MV-4-11 (cell line): ENCODE data around the gene GNAQ.
A peak's percentile ranks its signal among the peaks of the same experiment; 100 is the strongest.

Experiments used
- DNase-seq: peaks from one replicate; lab custom pipeline; 2025; lab: John Stamatoyannopoulos, UW

GNAQ gene

DNA sequence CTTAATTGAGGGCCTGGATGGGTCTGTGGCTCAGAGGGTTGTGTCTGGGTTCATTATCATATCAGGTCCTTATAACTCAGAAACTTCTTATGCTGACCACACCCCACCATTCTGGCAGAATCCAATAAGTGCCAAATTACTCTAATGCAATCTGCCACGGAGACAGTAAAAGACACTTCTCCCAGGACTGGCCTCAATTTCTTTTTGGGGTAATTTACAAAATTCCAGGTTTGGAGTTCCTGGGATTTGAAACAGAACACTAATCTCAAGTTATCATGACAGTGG is 187.8 kb downstream of the GNAQ start:
- DNase-seq, result no peak

DNA sequence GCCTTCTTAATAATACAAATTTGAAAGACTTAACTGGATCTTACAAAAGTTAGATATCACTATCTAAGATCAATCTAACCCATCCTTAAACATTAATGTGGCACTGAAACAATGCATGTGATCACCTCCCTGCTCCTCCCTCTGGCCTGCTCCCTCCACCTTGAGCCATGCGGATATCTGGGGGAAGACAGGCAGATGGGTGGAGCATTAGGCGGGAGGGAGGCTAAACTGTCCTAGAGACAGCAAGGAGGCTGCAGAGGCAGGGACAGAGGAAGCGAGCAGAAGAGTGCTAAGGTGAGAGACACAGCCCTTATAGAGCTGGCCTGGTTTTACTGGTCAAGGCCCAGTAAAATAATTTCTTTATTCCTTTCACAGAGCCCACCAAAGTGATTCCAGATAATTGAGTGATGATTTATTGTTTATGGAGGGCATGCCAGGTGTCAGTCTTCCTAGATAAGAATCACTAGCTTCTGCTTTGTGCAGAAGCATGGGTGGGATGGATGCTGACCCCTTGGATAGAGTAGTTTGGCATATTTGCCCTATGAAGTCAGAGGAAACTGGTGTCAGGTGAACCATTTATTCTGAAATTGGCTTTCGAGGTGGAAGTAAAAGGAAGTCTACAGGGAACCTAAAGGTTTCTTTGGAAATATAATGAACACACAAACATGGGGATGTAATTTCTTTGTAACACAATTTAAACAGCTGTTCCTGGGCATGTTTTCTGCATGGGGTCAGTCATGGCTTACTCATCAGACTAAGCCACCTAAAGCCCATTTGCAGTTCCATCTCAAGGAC is 188.3 kb downstream of the GNAQ start:
- no peak for DNase-seq

GRCh38 chr9:77841739-77842386 is 189.7 kb downstream of the GNAQ start:
- DNase-seq, result peak; percentile 81

GRCh38 chr9:77839459-77840140 is 192.0 kb downstream of the GNAQ start:
- no peak for DNase-seq

GRCh38 chr9:77838986-77839385 is 192.6 kb downstream of the GNAQ start:
- no peak for DNase-seq

DNA sequence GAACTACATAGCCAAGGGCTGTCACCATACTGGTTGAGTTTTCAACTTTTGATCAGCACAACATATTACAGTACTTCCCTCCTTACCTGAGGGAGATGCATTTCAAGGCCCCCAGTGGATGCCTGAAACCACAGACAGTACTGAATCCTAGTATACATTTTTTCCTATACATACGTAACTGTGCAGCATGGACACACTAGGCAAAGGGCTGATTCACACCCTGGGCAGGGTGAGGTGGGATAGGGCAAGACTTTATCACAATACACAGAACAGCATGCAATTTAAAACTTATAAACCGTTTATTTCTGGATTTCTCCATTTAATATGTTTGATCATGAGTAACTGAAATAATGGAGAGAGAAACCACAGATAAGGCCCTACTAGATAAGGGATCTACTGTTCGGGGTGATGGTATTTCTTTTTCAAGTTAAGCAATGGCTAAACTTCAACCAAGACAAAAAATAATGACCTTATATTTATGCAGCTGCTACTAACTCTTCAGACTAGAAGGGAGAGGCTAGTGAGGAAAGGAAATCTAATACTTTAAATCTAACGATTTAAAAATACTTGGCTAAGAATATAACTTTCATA is 196.6 kb downstream of the GNAQ start:
- DNase-seq, result no peak

DNA sequence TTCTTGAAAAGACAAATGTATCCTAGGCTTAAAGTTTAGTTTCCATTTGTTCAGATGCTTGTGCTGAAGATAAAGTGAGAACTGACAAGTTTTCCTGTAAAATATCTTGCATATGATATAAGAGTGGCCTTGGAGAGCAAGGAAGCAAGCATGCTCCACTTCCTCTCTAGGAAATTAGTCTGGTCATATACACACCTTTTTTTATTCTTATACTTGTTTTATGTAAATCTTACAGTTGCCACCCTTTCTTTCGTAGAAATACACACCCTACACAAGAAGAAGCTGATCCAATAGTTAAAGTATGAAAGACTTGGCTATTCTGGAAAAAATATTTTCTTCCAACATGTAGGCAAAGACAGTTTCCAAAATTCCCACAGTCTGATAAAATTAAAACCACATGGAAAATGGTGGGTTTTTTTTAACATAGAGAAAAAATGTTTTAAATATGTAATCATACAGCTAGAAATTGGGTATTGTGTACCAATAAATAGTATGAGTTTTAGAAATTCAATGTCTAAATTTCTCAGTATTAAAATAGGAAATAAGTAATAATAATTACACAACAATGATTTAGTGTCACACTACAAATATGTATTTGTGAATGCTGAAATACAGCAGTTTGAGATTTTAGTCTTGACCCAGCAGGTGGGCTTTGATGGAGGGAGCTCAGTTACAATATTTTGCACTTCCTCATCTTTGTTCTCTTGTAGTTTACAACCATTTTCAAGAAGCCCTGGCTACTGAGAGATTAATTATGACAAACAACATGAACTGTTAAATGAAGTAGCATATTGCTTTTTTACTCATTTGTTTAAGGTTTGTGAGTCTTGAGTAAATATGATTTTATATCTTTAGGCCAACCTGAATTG is 197.8 kb downstream of the GNAQ start:
- no peak for DNase-seq

DNA sequence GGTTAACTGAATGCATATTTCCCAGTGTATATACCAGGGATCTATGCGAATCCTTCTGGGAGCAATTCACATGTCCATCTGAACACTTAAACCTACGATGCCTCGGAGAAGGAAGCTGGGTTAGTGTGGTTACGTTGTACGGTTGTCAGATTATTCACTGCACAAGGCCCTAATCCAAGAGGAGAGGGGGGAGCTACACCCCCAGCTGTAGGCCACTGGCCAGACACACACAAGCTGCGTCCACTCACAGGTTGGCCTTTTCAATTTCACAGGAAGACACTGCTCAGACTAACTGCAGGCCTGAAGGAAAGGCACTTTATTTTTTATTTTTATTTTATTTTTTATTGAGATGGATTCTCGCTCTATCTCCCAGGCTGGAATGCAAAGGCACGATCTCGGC is 199.0 kb downstream of the GNAQ start:
- no peak for DNase-seq

GRCh38 chr9:77831781-77832180 is 199.8 kb downstream of the GNAQ start:
- DNase-seq, result no peak

DNA sequence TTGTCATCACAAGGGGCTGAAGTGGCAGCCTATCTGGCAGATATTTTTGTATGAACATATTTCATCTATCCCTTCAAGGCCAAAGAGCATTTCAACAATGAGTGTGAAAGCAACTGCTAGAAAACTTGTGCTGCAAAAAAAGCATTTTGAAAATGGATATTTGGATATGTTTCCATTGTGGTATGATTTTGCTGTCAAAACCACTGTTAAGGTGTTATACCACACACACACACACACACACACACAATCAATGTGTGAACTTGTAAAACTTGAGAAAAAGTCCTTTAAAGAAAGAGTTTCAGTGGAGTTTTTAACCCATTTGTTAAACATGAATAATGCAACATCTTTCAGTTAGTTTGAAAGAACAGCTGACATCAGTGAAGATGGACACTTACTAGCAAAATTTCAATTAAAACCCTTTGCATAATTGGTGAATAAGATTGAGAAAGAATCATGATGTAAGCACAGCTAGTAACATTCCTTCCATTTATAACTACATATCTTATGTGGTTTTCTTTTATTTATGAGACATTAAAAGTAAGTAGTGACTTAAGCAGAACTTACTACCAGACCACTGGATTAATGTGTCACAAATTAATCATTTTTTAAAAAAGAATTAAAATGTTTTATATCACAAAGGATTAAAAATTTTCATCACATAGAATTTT is 200.9 kb downstream of the GNAQ start:
- no peak for DNase-seq

DNA sequence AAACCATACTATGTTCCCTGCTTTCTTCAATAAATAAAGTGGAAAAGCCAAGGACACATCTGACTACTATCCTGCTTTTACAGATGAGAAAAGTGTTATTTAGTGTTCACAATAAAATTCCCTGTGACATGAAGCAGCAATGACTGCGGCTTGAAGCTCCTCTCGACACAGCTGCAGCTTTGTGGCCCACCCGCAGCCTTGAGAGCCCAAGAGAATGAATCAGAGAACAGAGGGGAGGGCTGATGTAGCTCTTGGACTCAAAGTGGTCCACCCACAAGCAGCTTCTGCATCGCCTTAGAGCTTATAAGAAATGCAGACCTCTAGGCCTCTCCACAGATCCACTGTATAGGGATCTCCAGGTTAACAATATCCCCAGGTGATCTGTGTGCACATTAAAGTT is 202.2 kb downstream of the GNAQ start:
- DNase-seq, result no peak

DNA sequence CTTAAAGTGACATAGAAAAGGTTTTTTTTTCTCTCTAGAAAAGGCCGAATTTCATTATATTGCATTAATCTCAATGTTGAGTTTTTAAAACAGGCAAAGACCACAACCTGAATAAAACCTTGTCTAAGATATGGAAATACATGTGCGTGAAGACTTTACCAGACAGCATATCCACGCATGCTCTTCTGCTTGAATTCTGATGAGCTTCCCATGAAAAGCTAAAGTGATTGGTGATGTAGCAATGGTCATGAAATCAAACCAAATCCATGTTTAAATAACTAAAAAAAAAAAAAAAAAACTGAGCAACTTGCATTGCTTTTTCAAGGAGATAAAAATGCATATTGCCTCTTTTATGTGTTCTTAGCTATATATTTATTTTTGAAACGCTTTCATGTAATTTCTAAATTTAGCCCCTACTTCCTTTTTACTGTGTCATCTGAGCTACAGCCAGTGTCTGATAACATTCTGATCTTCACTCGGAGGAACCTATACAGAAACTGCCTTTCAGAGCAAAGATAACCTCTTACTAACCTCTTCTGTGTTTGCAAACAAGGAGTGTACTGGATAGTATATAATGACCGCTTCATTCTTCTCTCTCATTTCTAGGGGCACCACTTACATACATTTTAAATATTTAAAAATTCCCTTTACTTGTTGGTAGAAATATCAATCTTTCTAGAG is 204.4 kb downstream of the GNAQ start:
- DNase-seq, result peak; percentile 81

GRCh38 chr9:77826621-77827020 is 205.0 kb downstream of the GNAQ start:
- DNase-seq, result no peak

DNA sequence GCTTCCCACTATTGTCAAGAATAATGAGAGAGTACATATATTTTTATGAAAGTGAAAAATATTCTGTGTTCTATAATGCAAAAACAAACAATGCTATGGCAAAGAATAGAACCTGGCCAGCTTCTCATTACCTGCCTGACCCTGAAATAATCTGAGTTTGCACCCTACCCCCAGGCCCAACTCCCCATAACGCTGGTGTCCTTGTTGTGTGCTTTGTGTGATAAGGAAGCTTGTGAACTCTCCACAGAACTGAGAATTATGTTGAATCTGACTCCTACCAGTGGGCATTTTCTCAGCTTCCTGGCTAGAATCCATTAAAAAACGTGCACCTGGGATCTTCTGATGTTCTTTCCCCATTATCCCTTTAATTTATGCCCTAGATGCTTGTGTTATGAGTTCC is 205.5 kb downstream of the GNAQ start:
- DNase-seq, result no peak

DNA sequence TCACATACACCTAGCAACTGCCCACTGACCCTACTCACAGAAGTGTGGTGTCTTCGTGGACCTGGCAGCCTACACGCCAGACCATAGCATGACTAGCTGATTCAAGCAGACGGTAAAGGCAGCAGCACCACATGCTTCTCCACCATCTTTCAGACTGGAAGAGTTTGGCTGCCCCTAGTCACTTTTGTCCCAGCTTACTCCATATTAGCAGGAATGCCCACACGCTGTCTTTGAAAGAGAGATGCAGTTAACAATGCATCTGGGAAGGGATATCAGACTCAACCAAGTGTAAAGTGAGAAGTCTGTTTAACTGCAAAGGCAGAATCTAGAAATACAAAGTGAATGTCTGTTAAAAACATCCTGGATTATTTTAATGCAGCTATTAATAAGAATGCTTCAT is 206.2 kb downstream of the GNAQ start:
- DNase-seq, result no peak

DNA sequence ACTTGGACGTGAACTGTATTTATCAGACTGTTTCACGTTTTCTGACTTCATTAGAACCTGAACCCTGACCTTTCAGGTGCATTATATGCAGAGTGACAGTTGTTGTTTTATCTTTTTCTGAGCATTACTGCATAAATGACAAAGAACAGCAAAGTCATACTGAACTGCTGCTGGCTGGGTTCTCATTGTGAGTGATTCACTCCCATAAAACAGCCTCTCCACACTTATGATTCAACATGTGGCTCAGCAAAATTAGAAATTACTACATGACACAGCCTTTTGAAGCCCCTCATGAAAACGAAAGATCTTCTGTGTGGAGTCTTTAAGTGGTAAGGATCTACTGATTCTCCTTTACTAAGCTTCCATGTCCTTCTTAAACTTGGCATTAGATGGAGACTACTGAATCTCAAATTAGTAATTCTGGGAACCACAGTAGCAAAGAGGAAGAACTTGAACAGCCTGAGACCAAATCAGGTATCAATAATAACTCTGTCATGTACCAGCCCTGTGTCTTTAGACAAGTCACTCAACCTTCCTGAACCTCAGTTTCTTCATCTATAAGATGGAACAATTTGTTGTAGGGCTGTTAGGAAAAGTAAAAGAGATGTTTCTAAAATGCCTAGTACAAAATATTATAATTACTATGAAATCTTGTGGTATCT is 211.2 kb downstream of the GNAQ start:
- peak; percentile 41 for DNase-seq

GRCh38 chr9:77819657-77820056 is 212.0 kb downstream of the GNAQ start:
- DNase-seq, result peak; percentile 56

DNA sequence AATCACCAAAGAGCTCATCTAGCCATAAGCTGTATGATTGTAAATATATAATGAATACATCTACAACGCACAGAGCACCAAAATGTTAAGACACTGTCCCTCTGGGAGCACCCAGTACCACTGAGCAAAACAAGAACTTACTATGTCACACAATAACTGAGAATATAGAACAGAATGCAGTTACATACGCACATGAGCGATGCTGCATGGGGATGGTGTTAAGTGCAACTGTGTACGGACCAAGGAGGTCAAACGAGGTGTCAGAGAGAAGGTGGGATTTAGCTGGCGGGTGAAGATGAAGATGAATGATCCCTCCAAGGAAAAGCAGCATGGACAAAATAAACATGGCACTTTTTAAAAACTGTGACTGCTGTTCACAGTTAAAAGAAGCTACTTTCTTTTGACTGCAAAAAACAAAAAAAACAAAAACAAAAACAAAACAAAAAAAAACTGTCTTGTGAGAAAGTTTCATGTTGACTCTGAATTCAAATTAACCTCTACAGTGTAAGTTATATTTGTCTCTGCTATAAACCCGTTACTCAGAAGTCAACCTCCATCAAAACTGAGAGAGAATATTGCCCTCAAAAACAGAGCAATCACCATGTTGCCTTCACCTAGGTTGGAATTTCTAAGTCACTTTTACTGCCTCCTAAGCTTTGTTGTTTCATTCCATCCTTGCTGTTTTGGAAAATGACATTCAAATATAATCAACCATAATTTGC is 213.9 kb downstream of the GNAQ start:
- DNase-seq, result no peak

DNA sequence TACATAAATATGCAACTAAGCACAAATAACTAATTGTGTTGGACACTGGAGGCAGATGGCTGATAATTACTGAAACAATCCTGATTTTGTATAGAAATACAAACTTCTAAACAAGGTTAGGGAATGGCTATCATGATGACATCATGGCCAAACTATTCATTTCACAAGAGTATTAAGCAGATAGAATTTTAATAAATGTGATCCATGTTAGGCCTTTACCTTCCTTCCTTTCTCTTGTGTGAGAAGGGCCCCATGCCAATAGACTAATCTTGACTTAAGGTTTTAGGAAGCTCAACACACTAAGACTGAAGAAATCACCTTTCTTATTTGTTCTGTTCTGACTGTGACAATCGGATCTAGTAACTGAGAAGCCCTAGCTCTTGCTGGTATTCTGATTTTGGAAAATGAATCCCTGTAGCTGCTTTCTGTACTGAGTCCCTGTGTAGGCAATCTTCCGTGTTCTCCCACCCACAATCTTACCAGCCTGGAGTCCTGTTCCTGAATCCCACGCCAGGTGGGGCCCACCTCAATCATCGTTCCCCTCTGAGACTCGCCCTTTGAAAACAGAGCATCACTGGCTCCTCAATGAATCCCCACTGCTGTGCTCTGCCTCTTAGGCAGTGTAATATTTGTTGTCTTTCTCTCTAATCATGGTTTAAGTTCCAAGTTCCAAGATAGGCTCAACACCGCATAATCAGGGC is 214.8 kb downstream of the GNAQ start:
- no peak for DNase-seq
